OCI-LY1 (cell line): Measurements from ENCODE around the gene ACTR3C.

ENCODE experiments used
- CTCF ChIP-seq: fragments of 200-600 bp; sonication (generic), shearing (Covaris generic); IDR thresholded peaks from 2 replicates; pipeline ENCODE4 v1.5.1; 2017; ENCODE audit warnings: mild to moderate bottlenecking, antibody characterized with exemption, low read length, moderate library complexity, mixed read lengths
- EZH2 ChIP-seq: fragments of 200-600 bp; sonication (generic), shearing (Covaris generic); IDR thresholded peaks from 2 replicates; pipeline ENCODE4 v1.8.0; 2017; ENCODE audit warnings: borderline replicate concordance, mixed run types, mild to moderate bottlenecking, antibody characterized with exemption, low read length, moderate library complexity, mixed read lengths

GRCh38 chr7:150308575-150308974 is 14.8 kb downstream of the ACTR3C start:
- TF ChIP-seq CTCF = no peak
- no peak for TF ChIP-seq EZH2
